Endometrium (tissue), 2 donors: ENCODE measurements around the gene BUB3.

Experiments
- FAIRE-seq: peaks from 2 replicates; lab custom pipeline; 2012; peaks lifted over from hg19 to GRCh38; lab: Jason Lieb, UNC
- donor health status: control.
- donor health status: control.

BUB3 gene

DNA sequence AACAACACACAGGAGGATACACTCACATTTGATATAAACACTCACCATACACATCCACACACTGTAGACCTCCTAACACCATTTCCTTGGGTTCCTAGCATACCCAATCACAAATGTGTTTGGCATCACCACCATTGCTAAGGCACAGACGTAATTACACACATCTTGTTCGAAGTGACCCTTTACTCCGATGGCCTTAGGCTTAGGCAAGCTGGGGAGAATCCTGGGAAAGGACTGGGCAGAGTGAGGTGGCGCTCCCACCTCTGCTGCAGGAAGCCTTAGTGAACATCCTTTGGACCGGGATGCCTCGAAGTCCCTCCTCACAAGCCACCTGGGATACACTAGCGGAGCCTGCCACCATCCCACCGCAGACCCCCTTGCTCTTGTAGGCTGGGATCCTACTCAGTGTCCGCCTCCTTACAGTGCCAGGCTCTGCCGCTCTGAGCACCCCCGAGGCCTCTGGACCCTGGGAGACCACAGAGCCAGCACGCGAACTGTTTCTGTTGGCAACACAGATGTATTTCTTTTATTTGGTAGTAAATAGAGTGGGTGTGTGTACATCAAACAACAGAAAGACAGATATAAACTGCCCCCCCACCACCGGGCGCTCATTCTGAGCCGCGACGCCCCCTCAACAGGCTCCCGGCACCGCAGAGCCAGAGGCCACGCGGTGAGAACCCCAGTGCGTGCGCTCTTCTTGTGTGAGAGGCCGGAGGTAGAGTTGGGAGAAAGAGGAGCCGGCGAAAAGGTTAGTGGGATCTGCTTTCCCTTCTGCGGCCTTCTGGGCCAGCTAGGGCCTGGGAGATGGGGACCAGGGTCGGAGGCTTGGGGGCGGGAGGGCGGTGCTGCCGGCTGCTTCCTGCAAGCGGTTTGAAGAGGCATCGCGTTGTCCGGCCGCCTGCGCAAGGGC, 12.2 kb upstream of the BUB3 start:
- FAIRE-seq, result no peak

- no peak for FAIRE-seq
Measured at GRCh38 chr10:123142701-123143161, 11.5 kb upstream of the BUB3 start.

- no peak for FAIRE-seq
Measured at GRCh38 chr10:123143162-123143824, 10.9 kb upstream of the BUB3 start.

GRCh38 chr10:123143825-123144168, 10.4 kb upstream of the BUB3 start:
- FAIRE-seq, result no peak

- FAIRE-seq, result no peak
Measured at GRCh38 chr10:123144697-123145541, 9.3 kb upstream of the BUB3 start.

GRCh38 chr10:123145542-123146012, 8.6 kb upstream of the BUB3 start:
- no peak for FAIRE-seq

GRCh38 chr10:123146013-123146893, 7.9 kb upstream of the BUB3 start:
- FAIRE-seq, result no peak

- no peak for FAIRE-seq
Measured at GRCh38 chr10:123146894-123147634, 7.1 kb upstream of the BUB3 start.

DNA sequence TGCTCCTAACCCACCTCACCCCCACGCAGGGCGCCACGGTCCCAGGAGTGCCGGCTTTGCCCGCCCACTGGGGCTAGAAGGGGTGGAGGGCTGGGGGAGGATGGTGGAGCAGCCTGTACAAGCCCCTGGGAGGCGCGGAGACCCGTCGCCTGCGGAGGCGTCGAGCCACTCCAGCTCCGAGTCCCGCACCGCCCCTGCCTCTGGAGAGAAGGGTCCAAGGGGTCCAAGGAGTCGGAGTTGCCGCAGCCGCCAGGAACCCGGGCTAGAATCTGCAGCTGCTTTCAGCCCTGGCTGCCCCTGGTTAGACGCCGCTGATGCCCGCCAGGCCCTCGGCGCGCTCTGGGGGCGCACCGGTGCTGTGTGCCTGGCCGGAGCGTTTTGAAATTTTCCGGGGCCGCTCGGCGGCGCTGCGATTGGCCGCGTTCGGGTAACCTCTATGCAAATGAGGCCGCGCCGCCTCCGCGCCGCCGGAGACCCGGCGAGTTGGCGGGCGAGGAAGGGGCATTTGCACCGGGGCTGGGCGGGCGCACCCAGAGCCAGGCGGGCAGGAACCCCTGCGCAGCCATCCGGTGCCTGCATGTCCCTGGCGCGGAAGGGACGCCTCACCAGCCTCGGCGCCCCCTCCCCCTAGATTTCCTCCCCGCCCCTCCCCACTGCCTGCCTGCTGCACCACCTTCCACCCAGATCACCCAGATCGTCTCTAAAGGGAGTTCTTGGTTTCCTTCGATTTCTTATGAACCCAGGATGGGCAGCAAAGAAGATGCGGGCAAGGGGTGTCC, 6.4 kb upstream of the BUB3 start, which contains the start of gene HMX2:
Gene HMX2, plus strand, starts transcription at position 502 of the 779 bp plus-strand sequence. Its CDS starts 243 bp downstream, at position 745.
- FAIRE-seq, result no peak

DNA sequence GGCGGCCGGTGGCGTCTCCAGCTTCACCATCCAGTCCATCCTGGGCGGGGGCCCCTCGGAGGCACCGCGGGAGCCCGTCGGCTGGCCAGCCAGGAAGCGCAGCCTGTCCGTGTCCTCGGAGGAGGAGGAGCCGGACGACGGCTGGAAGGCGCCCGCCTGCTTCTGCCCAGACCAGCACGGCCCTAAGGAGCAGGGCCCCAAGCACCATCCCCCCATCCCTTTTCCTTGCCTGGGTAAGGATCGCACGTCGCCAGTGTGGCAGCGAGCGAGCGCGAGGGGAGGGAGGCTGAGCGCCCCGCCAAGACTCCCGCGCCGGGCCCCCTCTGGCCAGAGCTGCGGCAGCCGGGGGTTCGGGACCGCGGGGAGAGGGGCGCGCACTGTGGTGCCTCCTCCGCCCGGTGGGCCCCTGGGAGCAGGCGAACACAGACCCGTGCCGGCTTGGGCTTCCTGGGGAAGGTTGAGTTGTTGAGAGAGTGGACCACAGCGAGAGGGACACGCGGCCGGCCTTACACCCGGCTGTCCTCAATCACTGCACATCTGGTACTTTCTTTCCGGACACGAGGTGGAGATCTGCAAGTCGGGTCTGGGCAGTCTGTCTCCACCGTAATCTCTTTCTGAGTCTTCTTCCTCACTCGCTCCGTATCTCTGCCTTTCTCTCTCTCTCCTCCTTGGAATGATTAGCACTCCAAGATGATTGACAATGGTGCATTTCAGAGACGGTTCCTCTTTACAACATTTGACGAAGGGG, 5.6 kb upstream of the BUB3 start:
- no peak for FAIRE-seq

DNA sequence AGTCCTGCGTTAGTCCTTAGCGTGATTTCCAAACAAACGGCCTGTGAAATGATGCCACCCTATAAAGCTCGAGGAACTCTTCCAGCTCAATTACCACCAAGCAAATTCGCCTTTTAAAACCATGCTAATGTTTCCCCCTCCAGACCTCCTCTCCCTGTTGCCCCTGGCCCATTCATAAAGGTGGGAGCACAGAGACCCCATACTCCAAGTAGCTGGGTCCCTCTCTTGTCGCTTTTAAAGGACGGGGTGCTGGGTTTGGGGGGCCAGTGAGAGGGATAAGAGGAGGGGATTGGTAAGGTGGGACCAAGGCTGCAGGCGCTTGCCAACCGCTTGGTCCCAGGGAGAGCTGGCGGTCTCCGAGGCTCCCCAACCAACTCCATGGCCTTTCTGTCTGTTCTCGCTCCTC, 5.0 kb upstream of the BUB3 start:
- no peak for FAIRE-seq

DNA sequence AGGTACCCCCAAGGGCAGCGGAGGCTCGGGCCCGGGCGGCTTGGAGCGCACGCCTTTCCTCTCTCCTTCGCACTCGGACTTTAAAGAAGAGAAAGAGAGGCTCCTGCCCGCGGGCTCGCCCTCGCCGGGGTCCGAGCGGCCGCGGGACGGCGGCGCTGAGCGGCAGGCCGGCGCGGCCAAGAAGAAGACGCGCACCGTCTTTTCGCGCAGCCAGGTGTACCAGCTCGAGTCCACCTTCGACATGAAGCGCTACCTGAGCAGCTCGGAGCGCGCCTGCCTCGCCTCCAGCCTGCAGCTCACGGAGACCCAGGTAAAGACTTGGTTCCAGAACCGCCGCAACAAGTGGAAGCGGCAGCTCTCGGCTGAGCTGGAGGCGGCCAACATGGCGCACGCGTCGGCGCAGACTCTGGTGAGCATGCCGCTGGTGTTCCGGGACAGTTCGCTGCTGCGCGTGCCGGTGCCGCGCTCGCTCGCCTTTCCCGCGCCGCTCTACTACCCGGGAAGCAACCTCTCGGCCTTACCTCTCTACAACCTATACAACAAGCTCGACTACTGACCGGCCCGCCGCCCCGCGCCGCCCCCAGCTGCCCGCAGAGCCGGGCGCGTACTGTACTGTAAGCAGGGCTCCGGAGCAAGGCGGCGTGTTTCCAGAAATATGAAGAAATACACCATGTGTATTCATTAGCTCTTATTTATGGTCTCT, 4.5 kb upstream of the BUB3 start:
- FAIRE-seq, result no peak

- FAIRE-seq, result no peak
Measured at GRCh38 chr10:123150271-123150985, 3.8 kb upstream of the BUB3 start.

DNA sequence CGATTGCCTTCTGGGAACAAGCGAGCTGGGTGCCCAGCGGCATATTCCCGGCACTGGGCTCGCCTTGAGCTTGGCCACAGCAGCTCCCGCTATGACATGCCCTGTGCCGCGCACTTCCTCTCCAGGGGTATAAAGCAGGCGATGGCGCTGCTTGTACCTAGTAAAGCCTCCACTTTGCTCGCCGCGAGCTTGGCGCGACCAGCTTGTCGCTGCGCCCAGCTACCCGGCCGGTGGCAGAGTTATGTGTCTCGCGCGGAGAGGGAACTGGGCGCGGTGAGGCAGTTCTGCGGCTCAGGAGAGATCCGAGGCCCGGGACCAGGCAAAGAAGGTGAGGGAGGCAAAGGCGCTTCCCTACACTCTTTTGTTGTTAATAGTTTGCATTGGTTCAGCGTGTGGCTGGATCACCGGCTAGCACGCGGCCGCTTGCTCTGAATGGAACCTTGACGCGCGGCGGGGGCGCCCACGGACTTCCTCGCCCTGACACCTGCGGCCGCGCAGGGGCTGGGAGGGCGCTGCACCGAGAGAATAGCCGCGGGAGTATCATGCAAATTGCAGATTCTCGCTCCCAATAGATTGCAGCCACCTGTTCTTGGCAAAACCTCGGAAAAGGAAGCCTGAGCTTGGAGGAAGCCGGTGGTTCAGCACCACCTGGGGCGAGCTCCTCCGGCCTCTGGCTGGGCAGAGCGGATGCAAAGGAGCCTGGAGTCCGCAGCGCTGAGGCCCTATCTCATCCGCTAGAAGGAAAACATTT, 3.0 kb upstream of the BUB3 start:
- no peak for FAIRE-seq

GRCh38 chr10:123151737-123152135, 2.5 kb upstream of the BUB3 start:
- no peak for FAIRE-seq

DNA sequence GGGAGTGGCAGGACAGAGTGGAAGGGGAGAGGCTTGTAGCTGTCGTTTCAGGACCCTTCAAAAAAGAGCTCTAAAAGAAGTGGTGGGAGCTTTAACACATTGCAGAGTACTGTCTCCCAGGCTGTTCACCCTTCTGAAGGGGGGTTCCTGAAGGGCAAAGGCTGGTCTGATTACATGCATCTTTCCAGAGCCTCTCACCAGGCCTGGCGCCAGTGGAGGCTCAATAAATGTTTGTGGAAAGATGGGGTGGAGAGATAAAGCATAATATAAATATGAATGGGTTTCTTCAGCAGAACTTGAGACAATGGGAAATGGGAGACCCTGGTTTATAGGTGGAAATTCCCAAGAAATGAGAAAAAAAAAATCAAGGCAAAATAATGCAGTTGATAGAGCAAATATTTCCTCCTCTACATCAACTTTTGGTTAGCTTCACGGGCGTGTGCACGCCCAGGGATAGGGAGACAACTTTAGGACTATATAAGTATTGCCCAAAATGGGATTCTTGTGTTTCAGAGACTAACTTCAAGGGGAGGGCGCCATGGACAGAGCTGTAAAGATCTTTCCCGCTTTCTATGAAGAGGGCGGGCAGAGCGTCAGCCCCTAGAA, 613 bp upstream of the BUB3 start:
- FAIRE-seq, result no peak
